Stimulated activated CD8-positive, alpha-beta memory T cell treated with anti-CD3 and anti-CD28 coated beads, Interleukin-4, amount 100 ng/mL, for 4 hours (primary cell): ENCODE measurements around the gene CABCOCO1.
"Not testable (repeated sequence)": the region's sequence is repeated elsewhere in the genome, so short reads cannot be mapped to it uniquely, and the experiment has no call there.

Experiments
- DNase-seq, 2 donors: peaks; one replicate each; pipeline ENCODE4 v3.0.0-alpha.2; 2020; ENCODE audit warnings: low read depth in 2 of 2, low spot score in 1 of 2

The CABCOCO1 gene

GRCh38 chr10:61712105-61712504 lies 49.4 kb downstream of the CABCOCO1 start:
- not testable (repeated sequence) for DNase-seq

DNA sequence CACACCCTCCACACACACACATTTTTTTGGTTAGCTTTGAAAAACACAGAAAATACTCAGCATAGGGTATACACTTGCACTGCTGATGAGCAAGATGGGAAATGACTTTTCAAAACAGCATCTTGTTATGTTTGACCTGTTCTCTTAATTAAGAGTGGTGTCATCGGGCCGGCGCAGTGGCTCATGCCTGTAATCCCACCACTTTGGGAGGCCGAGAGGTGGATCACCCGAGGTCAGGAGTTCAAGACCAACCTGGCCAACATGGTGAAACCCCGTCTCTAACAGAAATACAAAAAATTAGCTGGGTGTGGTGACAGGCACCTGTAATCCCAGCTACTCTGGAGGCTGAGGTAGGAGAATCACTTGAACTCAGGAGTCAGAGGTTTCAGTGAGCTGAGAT lies 56.7 kb downstream of the CABCOCO1 start:
- DNase-seq = not testable (repeated sequence)

DNA sequence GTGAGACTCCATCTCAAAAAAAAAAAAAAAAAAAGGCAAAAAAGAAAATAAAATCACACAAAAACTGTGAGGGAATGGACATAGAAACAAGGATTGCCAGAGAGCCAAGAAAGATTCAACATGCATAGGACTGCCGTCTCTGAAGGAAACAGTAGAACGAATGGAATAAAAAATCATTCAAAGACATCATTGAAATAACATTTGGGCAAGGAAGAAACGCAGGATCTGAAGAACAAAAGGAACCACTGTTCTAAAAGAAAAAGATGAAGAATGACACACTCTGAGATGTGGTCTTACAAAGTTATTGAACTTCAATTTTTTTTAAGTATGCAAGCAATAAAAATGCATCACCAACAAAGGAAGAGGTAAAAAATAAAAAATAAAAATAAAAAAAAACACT lies 57.2 kb downstream of the CABCOCO1 start:
- no peak for DNase-seq

GRCh38 chr10:61721431-61721830 lies 58.7 kb downstream of the CABCOCO1 start:
- no peak for DNase-seq

DNA sequence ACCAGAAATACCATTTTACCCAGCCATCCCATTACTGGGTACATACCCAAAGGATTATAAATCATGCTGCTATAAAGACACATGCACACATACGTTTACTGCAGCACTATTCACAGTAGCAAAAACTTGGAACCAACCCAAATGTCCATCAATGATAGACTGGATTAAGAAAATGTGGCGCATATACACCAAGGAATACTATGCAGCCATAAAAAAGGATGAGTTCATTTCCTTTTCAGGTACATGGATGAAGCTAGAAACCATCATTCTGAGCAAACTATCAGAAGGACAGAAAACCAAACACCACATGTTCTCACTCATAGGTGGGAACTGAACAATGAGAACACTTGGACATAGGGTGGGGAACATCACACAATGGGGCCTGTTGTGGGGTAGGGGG lies 62.5 kb downstream of the CABCOCO1 start:
- DNase-seq = not testable (repeated sequence)

- DNase-seq = no peak
Measured at GRCh38 chr10:61729596-61729995, 66.9 kb downstream of the CABCOCO1 start.

DNA sequence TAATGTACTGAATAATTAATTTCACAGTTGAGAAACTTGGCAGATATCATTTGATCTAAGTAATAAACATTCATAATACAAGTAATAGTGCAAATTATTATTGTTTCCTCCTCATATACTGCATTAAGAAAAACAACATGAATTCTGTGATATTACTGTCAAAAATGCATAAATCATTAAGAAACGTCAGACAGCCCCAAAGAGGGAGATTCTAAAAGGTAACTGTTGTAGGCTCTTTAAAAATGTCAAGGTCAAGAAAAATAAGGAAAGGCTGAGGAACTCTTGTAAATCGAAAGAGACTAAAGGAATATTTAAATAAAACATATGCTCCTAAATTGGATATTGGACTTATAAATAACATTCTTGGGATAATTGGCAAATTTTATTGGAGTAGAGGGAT lies 67.9 kb downstream of the CABCOCO1 start:
- no peak for DNase-seq

- no peak for DNase-seq
Measured at GRCh38 chr10:61731638-61732037, 68.9 kb downstream of the CABCOCO1 start.

DNA sequence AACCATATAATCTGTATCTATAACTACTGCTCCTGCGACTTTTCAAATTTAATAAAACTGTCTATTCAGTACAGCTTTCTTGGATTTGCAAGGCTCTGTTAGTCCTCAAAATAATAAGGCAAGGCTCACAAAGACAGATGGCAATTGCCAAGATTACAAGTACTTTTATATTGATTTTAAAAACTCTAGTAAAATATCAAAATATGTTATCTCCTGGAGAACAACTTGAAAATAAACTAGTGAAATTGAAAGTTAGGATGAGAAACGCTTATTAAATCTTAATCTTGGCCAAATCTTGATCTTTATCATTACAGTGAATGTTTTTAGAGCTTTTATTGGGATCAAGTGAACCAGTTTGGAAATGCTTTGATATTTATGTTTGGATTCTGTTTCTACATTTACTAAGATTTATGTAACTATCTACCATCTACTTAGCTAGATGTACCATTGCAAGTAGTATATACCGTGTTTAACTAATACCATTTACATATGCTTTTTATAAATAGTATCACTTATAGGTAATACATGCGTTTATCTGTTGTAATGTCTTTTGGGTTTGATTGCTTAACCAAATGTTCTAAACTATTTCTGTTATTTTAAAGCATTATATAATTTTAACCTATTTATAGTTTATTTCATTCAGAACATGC lies 70.0 kb downstream of the CABCOCO1 start:
- no peak for DNase-seq

DNA sequence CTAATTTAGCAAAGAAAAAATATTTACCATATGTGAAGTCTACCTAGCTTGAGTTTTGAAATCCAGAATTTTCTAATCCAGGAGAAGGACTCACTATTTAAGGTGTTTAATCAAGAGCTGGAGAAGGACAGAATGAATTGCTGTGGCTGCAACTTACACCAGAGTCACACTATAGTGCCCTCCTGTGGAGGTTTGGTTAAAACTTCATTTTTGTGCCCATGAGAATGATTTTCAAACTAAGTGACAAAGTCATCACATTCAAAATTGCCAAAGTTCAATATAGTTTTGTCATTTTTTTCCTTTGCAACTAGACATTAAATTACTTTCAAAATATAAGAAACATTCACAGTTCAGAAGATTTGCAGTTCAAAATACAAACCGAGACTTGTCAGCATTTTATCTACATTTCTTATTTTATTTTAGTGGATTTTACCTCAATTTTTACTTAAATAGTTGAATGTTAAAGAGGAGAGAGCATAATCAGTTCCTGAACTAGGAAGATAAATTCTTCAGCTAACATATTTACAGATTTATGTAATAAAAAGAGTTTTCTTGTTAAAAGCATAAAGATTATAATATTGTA lies 70.7 kb downstream of the CABCOCO1 start:
- DNase-seq = no peak

- no peak for DNase-seq
Measured at GRCh38 chr10:61735882-61736281, 73.2 kb downstream of the CABCOCO1 start.

DNA sequence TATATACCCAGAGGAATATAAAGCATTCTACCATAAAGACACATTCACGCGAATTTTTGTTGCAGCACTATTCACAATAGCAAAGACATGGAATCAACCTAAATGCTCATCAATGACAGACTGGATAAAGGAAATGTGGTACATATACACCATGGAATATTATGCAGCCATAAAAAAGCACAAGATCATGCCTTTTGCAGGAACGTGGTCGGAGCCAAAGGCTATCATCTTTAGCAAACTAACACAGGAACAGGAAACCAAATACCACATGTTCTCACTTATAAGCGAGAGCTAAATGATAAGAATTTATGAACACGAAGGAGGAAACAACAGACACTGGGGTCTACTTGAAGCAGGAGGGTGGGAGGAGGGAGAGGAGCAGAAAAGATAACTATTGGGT lies 74.7 kb downstream of the CABCOCO1 start:
- not testable (repeated sequence) for DNase-seq

GRCh38 chr10:61742812-61743211 lies 80.1 kb downstream of the CABCOCO1 start:
- no peak for DNase-seq

GRCh38 chr10:61744469-61744868 lies 81.7 kb downstream of the CABCOCO1 start:
- no peak for DNase-seq

DNA sequence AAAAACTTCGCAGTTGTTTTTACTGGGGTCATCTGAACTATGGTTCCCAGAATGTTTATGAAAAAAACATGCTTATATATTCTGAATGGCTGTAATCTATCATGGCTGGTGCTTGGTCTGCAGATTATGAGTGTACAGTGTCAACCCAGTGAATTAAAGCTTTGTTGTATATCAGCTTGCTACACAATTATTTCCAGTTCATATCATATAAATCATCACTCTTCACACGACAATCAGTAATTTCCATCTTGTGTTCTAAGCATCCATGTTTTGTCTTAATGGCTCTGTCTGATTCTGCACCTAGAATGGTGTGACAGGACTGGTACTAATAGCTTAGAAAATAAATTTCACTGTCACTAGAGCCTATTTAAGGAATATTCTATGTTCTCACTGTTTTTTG lies 83.6 kb downstream of the CABCOCO1 start:
- DNase-seq = no peak

GRCh38 chr10:61747307-61747706 lies 84.6 kb downstream of the CABCOCO1 start:
- no peak for DNase-seq

- no peak for DNase-seq
Measured at GRCh38 chr10:61749291-61749690, 86.6 kb downstream of the CABCOCO1 start.

DNA sequence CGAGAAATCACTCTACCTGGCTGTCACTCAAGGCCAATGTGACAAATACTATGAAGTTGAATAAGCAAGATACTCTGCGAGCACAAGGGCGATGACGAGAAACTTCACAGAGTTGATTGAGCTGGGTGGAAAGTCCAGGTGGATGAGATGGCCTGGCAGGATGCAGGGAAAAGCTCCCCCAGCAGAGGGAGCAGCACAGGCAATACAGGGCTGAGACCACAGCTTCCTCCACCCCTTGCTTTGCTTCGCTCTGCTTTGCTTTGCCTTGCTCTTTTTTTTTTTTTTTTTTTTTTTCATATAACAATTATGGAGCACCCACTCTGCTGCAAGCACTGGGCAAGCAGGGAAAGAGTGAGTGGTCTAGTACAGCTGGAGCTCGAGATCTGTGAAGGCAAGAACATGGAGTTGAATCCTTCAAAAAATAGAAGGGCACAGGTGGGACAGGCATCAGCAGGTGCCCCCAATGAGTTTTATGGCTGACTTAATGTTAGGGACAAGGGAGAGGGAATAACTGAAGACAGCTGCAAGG lies 88.3 kb downstream of the CABCOCO1 start:
- DNase-seq = peak; percentile 28

DNA sequence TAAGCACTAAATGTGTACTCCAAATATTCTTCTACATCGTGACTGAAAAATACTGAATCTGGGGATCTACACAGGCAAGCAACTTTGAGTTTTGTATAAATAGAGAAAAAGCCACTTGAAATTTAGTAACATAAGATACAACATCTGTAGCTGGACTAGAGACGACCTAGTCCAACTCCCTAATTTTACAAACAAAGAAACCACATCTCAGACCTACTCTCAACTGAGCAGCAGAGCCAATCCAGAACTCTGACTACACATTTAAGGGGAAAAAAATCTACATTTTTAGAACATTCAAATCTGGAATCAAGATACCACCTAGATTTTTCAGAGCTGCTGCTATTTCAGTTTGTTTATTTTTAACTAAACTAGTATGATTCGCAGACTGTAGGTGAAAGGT lies 88.9 kb downstream of the CABCOCO1 start:
- no peak for DNase-seq

- DNase-seq = no peak
Measured at GRCh38 chr10:61752111-61753011, 89.6 kb downstream of the CABCOCO1 start.

GRCh38 chr10:61753453-61753852 lies 90.7 kb downstream of the CABCOCO1 start:
- no peak for DNase-seq
